ENCODE results near the gene DNASE1L3.

- TF ChIP-seq CTCF (IDR thresholded peaks at IDR 0.05; ENCODE audit: low read length): no peak
- TF ChIP-seq EZH2 (IDR thresholded peaks at IDR 0.05; ENCODE audit: borderline replicate concordance, low read length): no peak
Observed at GRCh38 chr3:58175437-58176184, 35.2 kb downstream of the DNASE1L3 start.
